ENCODE data around the gene MGMT.

MGMT gene

GRCh38 chr10:129564923-129565322, 97.9 kb downstream of the MGMT start:
- TF ChIP-seq POLR2A (IDR thresholded peaks at IDR 0.05; ENCODE audit: low read length) (no peak), GATA1 (IDR thresholded peaks at IDR 0.05; ENCODE audit: low read depth, low read length) (no peak)

GRCh38 chr10:129568583-129569344, 101.7 kb downstream of the MGMT start:
- no peak for DNase-seq
- no peak for TF ChIP-seq GATA1 (IDR thresholded peaks at IDR 0.05; ENCODE audit: low read depth, low read length)
- TF ChIP-seq POLR2A (IDR thresholded peaks at IDR 0.05; ENCODE audit: low read length), result no peak

More at GRCh38 chr10:129564923-129565322, 97.9 kb downstream of the MGMT start:
- DNase-seq, result no peak

GRCh38 chr10:129570185-129570584, 103.1 kb downstream of the MGMT start:
- no peak for DNase-seq
- TF ChIP-seq GATA1 (IDR thresholded peaks at IDR 0.05; ENCODE audit: low read depth, low read length), result no peak
- no peak for TF ChIP-seq POLR2A (IDR thresholded peaks at IDR 0.05; ENCODE audit: low read length)

GRCh38 chr10:129579228-129579627, 112.2 kb downstream of the MGMT start:
- TF ChIP-seq GATA1 (IDR thresholded peaks at IDR 0.05; ENCODE audit: low read depth, low read length) (no peak), POLR2A (IDR thresholded peaks at IDR 0.05; ENCODE audit: low read length) (no peak)
- no peak for DNase-seq

- no peak for DNase-seq
- no peak for TF ChIP-seq POLR2A (IDR thresholded peaks at IDR 0.05; ENCODE audit: low read length)
Observed at GRCh38 chr10:129580010-129580409, 113.0 kb downstream of the MGMT start.

- TF ChIP-seq POLR2A (IDR thresholded peaks at IDR 0.05; ENCODE audit: low read length) (no peak), GATA1 (IDR thresholded peaks at IDR 0.05; ENCODE audit: low read depth, low read length) (no peak)
- DNase-seq, result no peak
Observed at GRCh38 chr10:129580901-129581300, 113.9 kb downstream of the MGMT start.

GRCh38 chr10:129581827-129582411, 114.9 kb downstream of the MGMT start:
- TF ChIP-seq GATA1 (IDR thresholded peaks at IDR 0.05; ENCODE audit: low read depth, low read length), result no peak
- no peak for TF ChIP-seq POLR2A (IDR thresholded peaks at IDR 0.05; ENCODE audit: low read length)
- DNase-seq, result no peak

GRCh38 chr10:129583831-129584230, 116.8 kb downstream of the MGMT start:
- DNase-seq, result no peak
- TF ChIP-seq POLR2A (IDR thresholded peaks at IDR 0.05; ENCODE audit: low read length), result no peak
- no peak for TF ChIP-seq GATA1 (IDR thresholded peaks at IDR 0.05; ENCODE audit: low read depth, low read length)

- no peak for TF ChIP-seq GATA1 (IDR thresholded peaks at IDR 0.05; ENCODE audit: low read depth, low read length)
- TF ChIP-seq POLR2A (IDR thresholded peaks at IDR 0.05; ENCODE audit: low read length), result no peak
- DNase-seq, result peak; percentile 3 to 14
Observed at GRCh38 chr10:129586898-129587443, 119.9 kb downstream of the MGMT start.

GRCh38 chr10:129589546-129589945, 122.5 kb downstream of the MGMT start:
- no peak for DNase-seq
- TF ChIP-seq GATA1 (IDR thresholded peaks at IDR 0.05; ENCODE audit: low read depth, low read length) (no peak), POLR2A (IDR thresholded peaks at IDR 0.05; ENCODE audit: low read length) (no peak)

GRCh38 chr10:129593953-129594352, 126.9 kb downstream of the MGMT start:
- TF ChIP-seq GATA1 (IDR thresholded peaks at IDR 0.05; ENCODE audit: low read depth, low read length) (no peak), POLR2A (IDR thresholded peaks at IDR 0.05; ENCODE audit: low read length) (no peak)
- no peak for DNase-seq

GRCh38 chr10:129594811-129595210, 127.8 kb downstream of the MGMT start:
- no peak for TF ChIP-seq POLR2A (IDR thresholded peaks at IDR 0.05; ENCODE audit: low read length)
- no peak for TF ChIP-seq GATA1 (IDR thresholded peaks at IDR 0.05; ENCODE audit: low read depth, low read length)
- DNase-seq, result no peak

- TF ChIP-seq GATA1 (IDR thresholded peaks at IDR 0.05; ENCODE audit: low read depth, low read length), result no peak
- DNase-seq, result no peak
Observed at GRCh38 chr10:129598413-129598812, 131.4 kb downstream of the MGMT start.

GRCh38 chr10:129599160-129599559, 132.1 kb downstream of the MGMT start:
- DNase-seq, result no peak
- no peak for TF ChIP-seq GATA1 (IDR thresholded peaks at IDR 0.05; ENCODE audit: low read depth, low read length)
- no peak for TF ChIP-seq POLR2A (IDR thresholded peaks at IDR 0.05; ENCODE audit: low read length)

- no peak for TF ChIP-seq POLR2A (IDR thresholded peaks at IDR 0.05; ENCODE audit: low read length)
- TF ChIP-seq GATA1 (IDR thresholded peaks at IDR 0.05; ENCODE audit: low read depth, low read length), result no peak
- DNase-seq, result no peak
Observed at GRCh38 chr10:129601737-129602136, 134.7 kb downstream of the MGMT start.

All from erythroblast (primary cell).